Measurements from ENCODE around the gene TEKT1. TPM values are rescaled to one million over a fixed set of nuclear protein-coding genes. Genes with fewer than 3 reads are reported as not detected.

The TEKT1 gene
- total RNA-seq, 6 experiments from 2014 or later, result not detected

Small RNA genes lying within 50 kb of the gene (small RNA-seq; reads per million reads assigned to genes)
- 0 reads per million in 2 experiments for gene AC004706.2

Other genes starting within 250 kb of the TEKT1 start
- gene KIAA0753, start 191.0 kb downstream of the TEKT1 start, total RNA-seq, result 1 to 10 TPM; 3.7 to 6.5 (median 4.9) TPM
- 100 to 1,000 TPM in 2 of 6 experiments, 10 to 100 TPM in 4; 50.4 to 204 (median 72.1) TPM for gene TXNDC17, start 190.7 kb downstream of the TEKT1 start, total RNA-seq
- 10 to 100 TPM in 2 of 6 experiments, 1 to 10 TPM in 4; 3.5 to 10.7 (median 7.4) TPM for gene MED31, start 180.1 kb downstream of the TEKT1 start, total RNA-seq
- gene C17orf100, start 180.0 kb downstream of the TEKT1 start, total RNA-seq, result 1 to 10 TPM; 1.2 to 4.0 (median 1.9) TPM
- 100 to 1,000 TPM; 142 to 383 (median 264) TPM for gene SLC13A5, start 118.4 kb downstream of the TEKT1 start, total RNA-seq
- gene XAF1, start 75.7 kb downstream of the TEKT1 start, total RNA-seq, result 10 to 100 TPM; 15.9 to 76.8 (median 42.7) TPM
- gene FBXO39, start 55.5 kb downstream of the TEKT1 start, total RNA-seq, result 1 to 10 TPM in 1 of 6 experiments, under 1 TPM in 4, not detected in 1; 0.33 to 1.2 (median 0.49) TPM
- under 1 TPM in 2 of 6 experiments, not detected in 4; 0.17 to 0.27 TPM for gene ALOX12, start 164.3 kb upstream of the TEKT1 start, total RNA-seq
- 100 to 1,000 TPM in 3 of 6 experiments, 10 to 100 TPM in 3; 72.5 to 141 (median 108) TPM for gene RNASEK, start 180.9 kb upstream of the TEKT1 start, total RNA-seq
- 1 to 10 TPM in 5 of 6 experiments, under 1 TPM in 1; 0.71 to 3.5 (median 1.5) TPM for gene BCL6B, start 191.3 kb upstream of the TEKT1 start, total RNA-seq
- 10 to 100 TPM; 14.7 to 66.4 (median 39.5) TPM for gene SLC16A13, start 204.3 kb upstream of the TEKT1 start, total RNA-seq
- gene SLC16A11, start 212.4 kb upstream of the TEKT1 start, total RNA-seq, result 10 to 100 TPM in 1 of 6 experiments, 1 to 10 TPM in 4, under 1 TPM in 1; 0.84 to 10.2 (median 2.4) TPM
- gene CLEC10A, start 248.5 kb upstream of the TEKT1 start, total RNA-seq, result 1 to 10 TPM in 4 of 6 experiments, under 1 TPM in 2; 0.77 to 2.6 (median 1.5) TPM